DMS53 (cell line): Measurements from ENCODE around the gene KLHDC7A.

ENCODE experiments used
- DNase-seq: peaks from one replicate; lab custom pipeline; 2025; lab: John Stamatoyannopoulos, UW

The KLHDC7A gene

DNA sequence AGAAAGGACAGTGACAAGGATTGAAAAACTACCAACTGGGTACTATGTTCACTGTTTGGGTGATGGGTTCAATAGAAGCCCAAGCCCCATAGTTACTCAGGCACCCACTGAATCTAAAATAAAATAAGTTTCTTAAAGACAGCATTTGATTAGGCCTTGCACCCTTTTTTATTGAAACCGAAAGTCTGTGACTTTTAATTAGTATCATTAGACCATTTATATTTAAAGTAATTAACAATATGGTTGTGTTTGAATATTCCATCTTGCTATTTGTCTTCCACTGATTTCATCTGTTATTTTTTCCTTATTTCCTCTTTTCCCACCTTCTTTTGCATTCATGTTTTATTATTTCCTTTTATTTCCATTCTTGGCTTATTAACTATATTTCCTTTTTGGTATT, 27.4 kb downstream of the KLHDC7A start:
- DNase-seq, result no peak

- no peak for DNase-seq
Observed at GRCh38 chr1:18511149-18511873, 30.6 kb downstream of the KLHDC7A start.

- no peak for DNase-seq
Observed at GRCh38 chr1:18511874-18512150, 31.1 kb downstream of the KLHDC7A start.

- DNase-seq, result no peak
Observed at GRCh38 chr1:18512883-18513282, 32.2 kb downstream of the KLHDC7A start.

- no peak for DNase-seq
Observed at GRCh38 chr1:18513995-18514394, 33.3 kb downstream of the KLHDC7A start.

- no peak for DNase-seq
Observed at GRCh38 chr1:18515120-18515667, 34.5 kb downstream of the KLHDC7A start.

DNA sequence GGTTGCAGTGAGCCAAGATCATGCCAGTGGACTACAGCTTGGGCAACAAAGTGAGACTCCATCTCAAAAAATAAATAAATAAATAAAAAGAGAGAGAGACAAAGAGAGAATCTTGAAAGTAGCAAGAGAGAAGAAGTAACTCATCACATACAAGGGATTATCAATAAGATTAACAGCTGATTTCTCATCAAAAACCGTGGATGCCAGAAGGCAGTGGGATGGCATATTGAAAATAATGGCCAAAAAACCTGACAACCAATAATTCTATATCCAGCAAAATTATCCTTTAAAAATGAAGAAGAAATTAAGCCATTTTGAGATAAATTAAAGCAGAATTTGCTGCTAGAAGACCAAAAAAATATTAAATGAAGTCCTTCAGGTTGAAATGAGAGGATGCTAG, 35.7 kb downstream of the KLHDC7A start:
- no peak for DNase-seq

- no peak for DNase-seq
Observed at GRCh38 chr1:18526436-18527275, 45.9 kb downstream of the KLHDC7A start.

- no peak for DNase-seq
Observed at GRCh38 chr1:18527514-18527913, 46.8 kb downstream of the KLHDC7A start.

- no peak for DNase-seq
Observed at GRCh38 chr1:18527921-18528320, 47.2 kb downstream of the KLHDC7A start.

DNA sequence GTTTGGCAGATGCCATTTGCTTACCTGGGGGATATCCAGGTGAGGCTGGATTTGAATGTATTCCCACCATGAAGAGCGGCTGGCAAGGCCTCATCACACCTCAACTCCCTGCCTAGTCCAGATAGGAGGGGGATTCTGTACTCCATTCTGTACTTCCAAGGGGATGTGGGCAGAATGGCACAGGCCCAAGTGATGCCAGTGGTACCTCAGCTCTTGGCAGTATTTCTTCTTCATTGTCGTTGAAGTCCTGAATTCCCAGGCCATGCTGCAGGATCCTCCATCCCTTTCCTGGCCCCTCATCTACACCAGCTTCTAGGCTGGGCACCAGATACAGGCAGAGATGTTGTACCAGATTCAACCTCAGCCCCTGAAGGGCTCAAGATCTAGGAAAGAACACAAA, 47.9 kb downstream of the KLHDC7A start:
- DNase-seq, result no peak

DNA sequence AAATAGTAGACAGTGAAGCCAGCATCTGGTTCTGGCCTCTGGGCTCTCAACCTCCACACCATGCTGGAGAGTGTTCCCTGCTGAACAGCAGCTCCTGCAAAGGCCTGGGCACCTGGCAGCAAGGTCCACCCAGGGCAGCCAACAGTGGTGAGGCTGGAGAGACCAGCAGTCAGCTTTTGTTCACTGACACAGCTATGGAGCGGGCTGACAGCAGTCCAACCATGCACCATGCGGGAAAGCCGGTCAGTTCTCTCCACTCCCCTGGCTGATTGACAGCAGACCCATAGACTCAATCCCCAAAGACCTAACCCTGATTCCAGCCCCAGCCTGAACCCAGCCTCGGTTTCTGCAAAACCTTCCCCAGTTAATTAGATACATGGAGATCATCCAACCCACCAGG, 49.0 kb downstream of the KLHDC7A start:
- DNase-seq, result no peak

- peak; percentile 48 for DNase-seq
Observed at GRCh38 chr1:18530587-18531502, 50.1 kb downstream of the KLHDC7A start.

DNA sequence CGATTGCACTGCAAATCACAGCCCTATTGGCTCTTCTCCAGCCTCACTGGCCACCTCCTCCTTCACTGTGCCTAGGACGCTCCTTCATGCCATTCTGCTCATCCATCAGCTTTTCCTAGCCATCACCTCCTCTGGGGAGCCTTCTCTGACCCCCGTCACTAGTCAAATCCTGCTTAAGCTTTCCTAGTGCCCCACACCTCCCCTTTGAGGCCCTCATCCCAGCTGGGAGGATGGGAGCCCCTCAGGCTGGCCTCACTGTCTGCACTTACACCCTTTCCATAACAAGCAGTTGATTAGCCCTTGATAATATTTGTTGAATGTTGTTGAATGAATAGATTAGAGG, 50.7 kb downstream of the KLHDC7A start:
- DNase-seq, result no peak

- DNase-seq, result no peak
Observed at GRCh38 chr1:18532390-18533170, 51.9 kb downstream of the KLHDC7A start.

DNA sequence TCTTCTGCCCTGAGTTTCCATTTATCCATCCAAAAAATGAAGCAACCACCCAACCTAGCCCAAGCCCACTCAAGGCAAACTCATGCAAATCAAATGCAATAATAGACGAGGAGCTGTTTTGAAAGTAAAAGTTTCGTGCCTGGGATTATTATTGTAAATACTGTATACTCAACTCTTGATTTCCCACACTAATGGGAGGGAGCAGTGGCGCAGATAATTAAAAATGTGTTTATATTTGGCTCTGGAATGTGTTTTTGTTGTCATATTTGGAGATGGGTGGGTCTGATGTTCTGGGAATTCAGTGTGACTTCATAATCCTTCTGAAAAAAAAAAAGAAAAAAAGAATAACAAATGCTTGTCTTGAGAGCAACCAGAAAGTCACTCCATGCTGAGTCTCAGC, 52.5 kb downstream of the KLHDC7A start:
- no peak for DNase-seq

- no peak for DNase-seq
Observed at GRCh38 chr1:18534810-18535205, 54.1 kb downstream of the KLHDC7A start.
